Dedifferentiated amniotic fluid mesenchymal stem cell (primary cell): ENCODE results near the gene EEF2.

ENCODE experiments used
- DNase-seq: peaks from one replicate; pipeline ENCODE4 v3.0.0-alpha.2; 2016; ENCODE audit errors: extremely low spot score

Gene EEF2

GRCh38 chr19:3984908-3985642 is at the start of gene EEF2:
Gene EEF2, minus strand, starts transcription at chr19:3985463. Its CDS starts 83 bp downstream, at chr19:3985380.
- DNase-seq: peak; percentile 84

DNA sequence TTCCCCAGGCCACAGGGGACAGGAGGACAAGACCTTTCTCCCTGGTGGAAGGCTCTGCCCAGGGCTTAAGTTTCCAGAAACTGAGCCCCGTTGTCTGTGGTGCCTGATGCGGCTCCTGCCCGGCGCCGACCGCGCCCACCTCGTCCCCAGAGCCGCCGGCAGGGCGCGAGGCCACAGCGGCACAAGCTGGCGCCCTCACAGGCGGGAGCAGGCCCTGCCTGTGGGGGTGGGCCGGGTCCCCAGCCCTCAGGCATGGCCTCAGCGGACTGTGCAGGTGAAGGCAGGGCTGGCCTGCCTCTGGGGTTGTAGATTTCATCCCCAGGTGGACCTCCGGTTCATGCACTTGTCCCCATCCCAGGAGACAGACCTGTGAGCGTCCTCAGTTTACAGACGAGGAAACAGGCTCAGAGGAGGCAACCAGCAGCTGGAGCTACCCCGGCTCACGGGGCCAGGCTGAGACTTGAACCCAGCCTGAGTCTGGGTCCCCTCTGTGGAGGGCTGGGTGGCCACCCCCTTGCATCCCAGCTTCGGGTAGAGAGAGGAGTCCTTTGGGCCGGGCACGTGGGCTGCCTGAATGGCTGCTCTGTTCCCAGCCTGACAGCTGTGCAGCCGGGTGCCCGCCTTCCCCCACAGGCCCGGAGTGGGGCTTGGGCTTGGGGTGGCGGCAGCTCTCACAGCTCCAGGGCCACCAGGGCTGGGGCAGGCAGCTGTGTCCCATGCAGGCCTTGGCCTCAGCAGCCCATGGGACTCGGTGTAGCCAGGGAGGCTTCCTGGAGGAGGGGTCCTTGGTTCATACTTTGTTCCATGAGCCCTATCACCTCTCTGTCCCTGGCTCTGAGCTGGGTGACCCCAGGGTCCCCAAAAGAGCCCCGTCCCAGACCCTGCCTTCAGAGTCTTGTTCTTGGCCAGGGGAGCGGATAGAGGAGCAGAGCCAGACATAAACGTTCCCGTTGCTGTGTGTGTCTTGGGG is 49.1 kb upstream of the EEF2 start:
- no peak for DNase-seq

GRCh38 chr19:4033028-4033956 is 48.0 kb upstream of the EEF2 start:
- DNase-seq: no peak

- DNase-seq: no peak
These were observed 47.2 kb upstream of the EEF2 start for GRCh38 chr19:4032436-4032835.

DNA sequence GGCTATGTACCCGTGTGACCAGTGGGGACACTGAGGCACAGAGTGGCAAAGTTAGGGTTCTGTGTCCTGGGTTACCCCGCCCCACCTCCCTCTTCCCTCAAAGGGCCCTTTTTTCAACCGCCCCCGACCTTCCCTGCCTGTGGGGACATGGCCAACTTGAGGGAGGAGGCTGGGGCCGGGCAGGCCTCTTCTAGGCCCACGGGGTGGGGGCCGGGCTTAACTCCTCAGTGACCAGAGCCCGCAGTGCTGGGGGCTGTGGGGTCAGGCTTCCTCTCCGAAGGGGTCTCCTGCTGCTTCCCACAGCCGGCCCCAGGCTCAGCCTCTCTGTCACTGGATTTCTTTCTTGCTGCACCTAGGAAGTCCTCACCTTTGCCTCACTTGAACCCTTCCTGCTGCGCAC is 46.2 kb upstream of the EEF2 start:
- no peak for DNase-seq

- no peak for DNase-seq
These were observed 45.7 kb upstream of the EEF2 start for GRCh38 chr19:4030981-4031380.

GRCh38 chr19:4030552-4030951 is 45.3 kb upstream of the EEF2 start:
- no peak for DNase-seq

DNA sequence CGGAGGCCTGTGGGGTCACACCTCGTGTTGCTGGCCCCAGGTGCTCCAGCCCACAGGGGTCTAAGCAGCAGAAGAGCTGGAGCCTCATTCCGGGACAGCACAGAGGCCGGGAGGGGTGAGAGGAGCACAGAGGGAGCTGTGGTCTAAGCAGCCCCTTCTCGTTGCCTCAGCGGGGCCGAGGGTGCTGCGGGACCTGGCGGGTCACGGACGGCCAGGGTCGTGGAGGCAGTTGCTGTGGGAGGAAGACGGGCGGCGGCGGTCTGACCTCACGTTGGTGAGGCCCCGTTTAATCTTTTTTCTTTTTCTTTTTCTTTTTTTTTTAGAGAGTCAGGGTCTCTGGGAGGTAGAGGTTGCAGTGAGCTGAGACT is 44.0 kb upstream of the EEF2 start:
- DNase-seq: no peak

DNA sequence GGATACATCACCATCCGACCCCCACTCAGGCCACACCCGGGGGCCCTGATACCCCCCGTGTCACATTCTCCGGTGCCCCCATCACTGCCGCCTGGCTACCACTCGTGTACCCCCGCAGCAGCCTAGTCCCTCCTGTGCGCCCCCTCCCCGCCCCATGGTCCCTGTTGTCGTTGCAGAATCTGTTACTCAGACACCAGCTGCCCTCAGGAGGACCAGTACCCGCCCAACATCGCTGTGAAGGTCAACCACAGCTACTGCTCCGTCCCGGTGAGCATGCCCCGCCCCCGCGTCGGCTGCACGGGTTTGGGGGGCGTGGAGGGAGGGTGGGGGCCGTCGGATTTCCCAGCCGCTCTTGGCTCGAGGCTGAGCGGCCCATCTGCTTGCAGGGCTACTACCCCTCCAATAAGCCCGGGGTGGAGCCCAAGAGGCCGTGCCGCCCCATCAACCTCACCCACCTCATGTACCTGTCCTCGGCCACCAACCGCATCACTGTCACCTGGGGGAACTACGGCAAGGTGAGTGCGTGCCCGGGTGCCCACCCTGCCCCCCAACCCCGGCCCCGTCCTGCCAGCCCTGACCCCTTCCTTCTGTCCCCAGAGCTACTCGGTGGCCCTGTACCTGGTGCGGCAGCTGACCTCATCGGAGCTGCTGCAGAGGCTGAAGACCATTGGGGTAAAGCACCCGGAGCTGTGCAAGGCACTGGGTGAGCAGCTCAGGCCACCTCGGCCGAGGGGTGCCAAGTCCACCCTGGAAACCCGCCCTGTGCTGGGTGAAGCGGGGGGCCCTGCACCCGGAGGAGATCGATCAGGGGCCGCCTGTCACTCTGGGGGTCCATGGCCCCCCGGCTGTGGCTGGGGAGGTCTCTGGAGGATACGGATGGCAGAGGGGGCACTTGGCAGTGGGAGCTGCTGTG is 43.3 kb upstream of the EEF2 start:
- no peak for DNase-seq

- no peak for DNase-seq
These were observed 41.9 kb upstream of the EEF2 start for GRCh38 chr19:4027146-4027545.

DNA sequence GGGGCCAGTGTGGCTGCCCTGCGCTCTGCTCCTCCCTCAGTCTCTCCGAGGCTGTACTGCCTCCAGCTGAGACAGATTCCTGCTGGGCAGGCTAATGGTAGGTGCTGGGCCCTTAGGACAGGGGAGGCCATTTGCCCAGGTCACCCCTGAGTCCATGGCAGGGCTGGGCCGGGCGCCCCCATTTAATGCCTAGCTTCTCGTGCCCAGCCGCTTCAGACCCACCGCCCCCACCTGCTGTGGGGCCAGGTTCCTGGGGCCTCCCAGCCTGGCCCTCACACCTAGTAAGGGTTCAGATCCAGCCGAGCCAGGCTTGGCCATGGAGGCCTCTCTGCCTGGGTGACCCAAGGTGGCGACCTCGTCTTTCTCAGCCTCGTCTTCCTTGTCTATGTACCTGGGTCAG is 40.1 kb upstream of the EEF2 start:
- DNase-seq: no peak

DNA sequence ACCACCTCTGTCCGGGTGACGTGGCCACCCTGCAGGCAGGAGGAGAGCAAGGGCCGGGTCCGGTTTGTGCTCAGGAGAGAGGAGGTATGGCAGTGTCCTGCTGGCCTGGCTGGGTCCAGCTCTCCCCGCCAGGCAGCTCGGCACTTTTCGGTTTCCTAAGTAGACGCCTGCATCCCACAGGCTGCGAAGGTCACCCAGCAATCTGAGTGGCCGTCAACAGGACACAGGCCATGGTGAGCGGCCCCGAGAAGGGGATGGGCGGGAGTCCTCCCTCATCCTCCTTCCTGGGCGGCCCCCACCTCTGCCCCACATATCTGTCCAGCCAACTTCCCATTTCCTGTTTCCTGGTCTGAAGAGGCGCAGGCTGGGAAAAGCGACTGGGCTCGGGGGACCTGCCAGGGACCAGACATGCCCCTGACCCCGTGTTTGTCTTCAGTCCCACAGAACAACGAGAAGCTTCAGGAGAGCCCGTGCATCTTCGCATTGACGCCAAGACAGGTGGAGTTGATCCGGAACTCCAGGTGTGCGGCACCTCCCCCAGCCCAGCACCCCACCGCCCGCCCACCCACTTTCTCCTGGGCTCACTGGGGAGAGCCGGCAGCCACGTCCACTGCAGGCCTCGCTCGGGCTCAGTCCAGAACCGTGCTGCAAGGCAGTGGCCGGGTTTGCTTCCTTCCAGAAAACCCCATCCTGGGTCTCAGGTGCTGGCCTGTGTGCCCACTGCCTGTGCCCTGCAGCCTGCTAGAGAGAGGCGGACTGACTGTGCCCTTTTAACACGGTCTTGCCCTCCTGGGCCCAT is 38.5 kb upstream of the EEF2 start:
- DNase-seq: no peak

GRCh38 chr19:4019578-4019977 is 34.3 kb upstream of the EEF2 start:
- DNase-seq: no peak

DNA sequence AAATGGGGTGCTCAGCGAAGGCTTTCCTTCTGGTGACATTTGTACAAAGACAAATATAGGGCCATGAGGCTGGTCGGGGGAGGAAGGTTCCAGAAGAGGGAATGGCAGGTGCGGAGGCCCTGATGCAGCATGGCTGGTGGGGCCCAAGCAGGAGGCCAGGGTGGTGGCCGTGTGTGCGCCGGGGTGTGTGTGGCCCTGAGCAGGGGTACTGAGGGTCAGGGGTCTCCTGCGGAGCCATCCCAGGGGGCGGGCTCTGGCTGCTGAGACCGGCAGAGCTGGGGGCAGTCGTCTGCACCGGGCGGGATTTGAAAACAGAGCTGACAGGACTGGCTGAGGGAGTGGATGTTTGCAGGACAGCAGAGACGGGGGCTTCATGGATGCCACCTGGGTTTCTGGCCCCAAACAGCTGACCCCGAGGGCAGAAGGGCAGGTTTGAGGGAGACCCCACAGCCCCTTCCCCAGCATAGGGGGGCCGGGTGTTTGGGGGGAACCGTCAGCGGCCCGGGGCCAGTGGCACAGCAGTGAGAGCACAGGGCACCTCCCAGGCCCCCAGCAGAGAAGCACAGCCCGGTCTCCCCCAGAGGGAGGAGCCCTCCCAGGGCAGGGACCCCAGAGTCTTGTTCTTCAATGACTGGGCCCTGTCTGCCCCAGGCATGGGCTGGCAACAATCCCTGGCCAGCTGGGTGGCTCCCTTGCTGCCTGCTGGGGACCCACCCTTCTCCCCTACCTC is 33.7 kb upstream of the EEF2 start:
- no peak for DNase-seq

GRCh38 chr19:4018140-4018613 is 32.9 kb upstream of the EEF2 start:
- no peak for DNase-seq

- DNase-seq: no peak
These were observed 31.8 kb upstream of the EEF2 start for GRCh38 chr19:4016903-4017638.

DNA sequence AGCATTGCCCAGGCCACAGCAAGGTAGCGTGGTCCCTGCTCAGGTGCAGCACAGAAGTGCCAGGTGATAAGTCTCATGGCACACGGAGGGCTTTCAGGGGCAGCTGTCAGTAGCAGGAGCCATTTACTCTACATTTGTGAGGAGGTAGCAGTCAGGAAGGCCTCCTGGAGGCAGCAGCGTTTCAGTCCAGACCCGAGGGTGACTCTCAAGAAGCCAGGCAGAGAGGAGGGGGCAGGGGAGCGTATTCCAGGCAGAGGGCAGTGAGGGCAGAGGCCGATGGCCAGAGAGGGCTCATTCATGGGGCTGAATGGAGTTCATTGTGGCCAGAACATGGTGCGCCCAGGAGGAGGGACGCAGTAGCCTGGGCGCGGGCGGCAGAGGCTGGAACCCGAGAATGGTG is 31.2 kb upstream of the EEF2 start:
- no peak for DNase-seq

GRCh38 chr19:4015705-4016402 is 30.6 kb upstream of the EEF2 start:
- no peak for DNase-seq
